ENCODE results near the gene SND1.

The SND1 gene

GRCh38 chr7:127910670-127911069 lies 258.7 kb downstream of the SND1 start:
- Histone ChIP-seq H3F3A (ENCODE audit: insufficient read depth, low read length) (peaks cover 3% of the 10 kb centered on the region; the same call in 1 of the 2 replicates), H2AFZ (ENCODE audit: low read length) (no peak overlapping the region), H3K4me1 (ENCODE audit: low read length) (peaks cover 27% of the 10 kb centered on the region), H3K27me3 (replicated peaks; ENCODE audit: insufficient read depth, low read length) (no peaks in the 10 kb centered on the region), H3K9me3 (replicated peaks; ENCODE audit: insufficient read depth, low read length) (no peaks in the 10 kb centered on the region), H3K36me3 (replicated peaks; ENCODE audit: insufficient read depth, low read length) (0 out of 2 replicates have a peak, but pooled peaks cover 10% of the 10 kb centered on the region), H3K4me2 (ENCODE audit: low read depth, low read length) (no peak overlapping the region), H3K4me3 (ENCODE audit: low read length) (no peak overlapping the region), H4K20me1 (ENCODE audit: insufficient read depth, low read length) (no peaks in the 10 kb centered on the region), H3K9me2 (replicated peaks; ENCODE audit: insufficient read depth, low read length) (no peaks in the 10 kb centered on the region), H3K9ac (ENCODE audit: low read length) (no peak overlapping the region), H3K79me2 (ENCODE audit: low read length) (peaks cover 91% of the 10 kb centered on the region), H3K27ac (ENCODE audit: low read length) (no peak overlapping the region)
- TF ChIP-seq CTCF (IDR thresholded peaks at IDR 0.05; ENCODE audit: low read length) (no peak), EZH2phosphoT487 (IDR thresholded peaks at IDR 0.05; ENCODE audit: low read length) (no peak), EZH2 (optimal IDR thresholded peaks at IDR 0.05; ENCODE audit: low read depth, low read length) (no peak)
- no peak for DNase-seq

- peak overlapping the region; percentile 1; the same call in 1 of the 2 replicates for H3K27ac ChIP-seq (ENCODE audit: low read length)
- H3K4me1 ChIP-seq (ENCODE audit: low read length), result peaks cover 14% of the 10 kb centered on the region; the same call in 1 of the 2 replicates
- H2AFZ ChIP-seq (ENCODE audit: low read length), result no peak overlapping the region
- no peak overlapping the region for H3K4me3 ChIP-seq (ENCODE audit: low read length)
- no peaks in the 10 kb centered on the region for H3K9me2 ChIP-seq (replicated peaks; ENCODE audit: insufficient read depth, low read length)
- no peak overlapping the region for H3K9ac ChIP-seq (ENCODE audit: low read length)
- no peaks in the 10 kb centered on the region for H4K20me1 ChIP-seq (ENCODE audit: insufficient read depth, low read length)
- no peaks in the 10 kb centered on the region for H3F3A ChIP-seq (ENCODE audit: insufficient read depth, low read length)
- peaks cover 91% of the 10 kb centered on the region for H3K79me2 ChIP-seq (ENCODE audit: low read length)
- no peak overlapping the region for H3K4me2 ChIP-seq (ENCODE audit: low read depth, low read length)
- no peak for DNase-seq
- TF ChIP-seq CTCF (IDR thresholded peaks at IDR 0.05; ENCODE audit: low read length), result no peak
- TF ChIP-seq EZH2 (optimal IDR thresholded peaks at IDR 0.05; ENCODE audit: low read depth, low read length), result no peak
- TF ChIP-seq EZH2phosphoT487 (IDR thresholded peaks at IDR 0.05; ENCODE audit: low read length), result no peak
- H3K27me3 ChIP-seq (replicated peaks; ENCODE audit: insufficient read depth, low read length), result no peaks in the 10 kb centered on the region
- H3K9me3 ChIP-seq (replicated peaks; ENCODE audit: insufficient read depth, low read length), result no peaks in the 10 kb centered on the region
- 0 out of 2 replicates have a peak, but pooled peaks cover 10% of the 10 kb centered on the region for H3K36me3 ChIP-seq (replicated peaks; ENCODE audit: insufficient read depth, low read length)
Measured at GRCh38 chr7:127911968-127912511, 260.0 kb downstream of the SND1 start.

- Histone ChIP-seq H3K9me2 (replicated peaks; ENCODE audit: insufficient read depth, low read length) (no peaks in the 10 kb centered on the region), H3K4me1 (ENCODE audit: low read length) (peaks cover 8% of the 10 kb centered on the region; the same call in 1 of the 2 replicates), H3K4me2 (ENCODE audit: low read depth, low read length) (no peak overlapping the region), H3K79me2 (ENCODE audit: low read length) (peaks cover 89% of the 10 kb centered on the region), H3K9me3 (replicated peaks; ENCODE audit: insufficient read depth, low read length) (no peaks in the 10 kb centered on the region), H3K27ac (ENCODE audit: low read length) (no peak overlapping the region), H3K36me3 (replicated peaks; ENCODE audit: insufficient read depth, low read length) (0 out of 2 replicates have a peak, but pooled peaks cover 10% of the 10 kb centered on the region), H2AFZ (ENCODE audit: low read length) (no peak overlapping the region), H4K20me1 (ENCODE audit: insufficient read depth, low read length) (no peaks in the 10 kb centered on the region), H3K27me3 (replicated peaks; ENCODE audit: insufficient read depth, low read length) (no peaks in the 10 kb centered on the region), H3K4me3 (ENCODE audit: low read length) (no peak overlapping the region), H3K9ac (ENCODE audit: low read length) (no peak overlapping the region), H3F3A (ENCODE audit: insufficient read depth, low read length) (no peaks in the 10 kb centered on the region)
- no peak for TF ChIP-seq EZH2 (optimal IDR thresholded peaks at IDR 0.05; ENCODE audit: low read depth, low read length)
- no peak for TF ChIP-seq EZH2phosphoT487 (IDR thresholded peaks at IDR 0.05; ENCODE audit: low read length)
- TF ChIP-seq CTCF (IDR thresholded peaks at IDR 0.05; ENCODE audit: low read length), result no peak
- DNase-seq, result no peak
Measured at GRCh38 chr7:127912901-127913300, 260.9 kb downstream of the SND1 start.

All from MM.1S (cell line).